ENCODE measurements around the gene HOMEZ. TPM values are rescaled to one million over a fixed set of nuclear protein-coding genes. Genes with fewer than 3 reads are reported as not detected.
"Not testable (repeated sequence)": the region's sequence is repeated elsewhere in the genome, so short reads cannot be mapped to it uniquely, and the experiment has no call there.

The HOMEZ gene
- total RNA-seq, 2 donors from 2014 or later, result 8.5 to 10.1 TPM

GRCh38 chr14:23252006-23252405 is 33.9 kb downstream of the HOMEZ start:
- H3K9me3 ChIP-seq, result no peaks in the 10 kb centered on the region
- H3K4me1 ChIP-seq, result no peaks in the 10 kb centered on the region
- H3K4me3 ChIP-seq, result no peak overlapping the region
- DNase-seq (ENCODE audit: low spot score), result no peak
- no peak overlapping the region for H3K27ac ChIP-seq
- no peaks in the 10 kb centered on the region for H3K36me3 ChIP-seq
- TF ChIP-seq CTCF (IDR thresholded peaks at IDR 0.05), result no peak
- H3K27me3 ChIP-seq, result no peaks in the 10 kb centered on the region

- no peaks in the 10 kb centered on the region for H3K9me3 ChIP-seq
- no peak overlapping the region for H3K27ac ChIP-seq
- no peak for DNase-seq (ENCODE audit: low spot score)
- H3K27me3 ChIP-seq, result no peaks in the 10 kb centered on the region
- H3K4me1 ChIP-seq, result no peaks in the 10 kb centered on the region
- H3K36me3 ChIP-seq, result no peaks in the 10 kb centered on the region
- no peak overlapping the region for H3K4me3 ChIP-seq
- no peak for TF ChIP-seq CTCF (IDR thresholded peaks at IDR 0.05)
Observed at GRCh38 chr14:23249824-23250223, 36.1 kb downstream of the HOMEZ start.

- Histone ChIP-seq H3K36me3 (no peaks in the 10 kb centered on the region), H3K27me3 (no peaks in the 10 kb centered on the region), H3K4me3 (no peak overlapping the region), H3K9me3 (no peaks in the 10 kb centered on the region), H3K4me1 (no peaks in the 10 kb centered on the region), H3K27ac (no peak overlapping the region)
- TF ChIP-seq CTCF (IDR thresholded peaks at IDR 0.05), result no peak
- DNase-seq (ENCODE audit: low spot score), result no peak
Observed at GRCh38 chr14:23248601-23249000, 37.3 kb downstream of the HOMEZ start.

- no peaks in the 10 kb centered on the region for H3K4me1 ChIP-seq
- no peaks in the 10 kb centered on the region for H3K9me3 ChIP-seq
- TF ChIP-seq CTCF (IDR thresholded peaks at IDR 0.05), result no peak
- no peak overlapping the region for H3K4me3 ChIP-seq
- H3K27ac ChIP-seq, result no peak overlapping the region
- no peaks in the 10 kb centered on the region for H3K36me3 ChIP-seq
- H3K27me3 ChIP-seq, result no peaks in the 10 kb centered on the region
- DNase-seq (ENCODE audit: low spot score), result no peak
Observed at GRCh38 chr14:23245282-23245681, 40.6 kb downstream of the HOMEZ start.

- peaks cover 0 to 2% of the 10 kb centered on the region in 2 donors for H3K4me1 ChIP-seq
- TF ChIP-seq CTCF (IDR thresholded peaks at IDR 0.05), result no peak
- H3K27ac ChIP-seq, result no peak overlapping the region
- H3K27me3 ChIP-seq, result no peaks in the 10 kb centered on the region
- no peak for DNase-seq (ENCODE audit: low spot score)
- H3K36me3 ChIP-seq, result no peaks in the 10 kb centered on the region
- H3K9me3 ChIP-seq, result no peaks in the 10 kb centered on the region
- no peak overlapping the region for H3K4me3 ChIP-seq
Observed at GRCh38 chr14:23243066-23243465, 42.9 kb downstream of the HOMEZ start.

GRCh38 chr14:23242076-23242475 is 43.9 kb downstream of the HOMEZ start:
- TF ChIP-seq CTCF (IDR thresholded peaks at IDR 0.05), result no peak
- Histone ChIP-seq H3K36me3 (no peaks in the 10 kb centered on the region), H3K4me1 (peaks cover 0 to 9% of the 10 kb centered on the region in 2 donors), H3K9me3 (no peaks in the 10 kb centered on the region), H3K27me3 (no peaks in the 10 kb centered on the region), H3K27ac (no peak overlapping the region), H3K4me3 (no peak overlapping the region)
- DNase-seq (ENCODE audit: low spot score), result no peak

- not testable (repeated sequence) for H3K4me3 ChIP-seq; H3K27me3 ChIP-seq; H3K27ac ChIP-seq; H3K4me1 ChIP-seq; H3K9me3 ChIP-seq; H3K36me3 ChIP-seq; DNase-seq (ENCODE audit: low spot score)
Observed at GRCh38 chr14:23241061-23241715, 44.7 kb downstream of the HOMEZ start.
